ENCODE measurements around the gene RAP1GAP. TPM values are rescaled to one million over a fixed set of nuclear protein-coding genes. Genes with fewer than 3 reads are reported as not detected.

The RAP1GAP gene
- total and polyA plus RNA-seq, 9 of the 15 experiments (the other 6 are each of a cell fraction or from before 2014, with no cell fraction given) = 0.29 to 30.2 (median 19.2) TPM

DNA sequence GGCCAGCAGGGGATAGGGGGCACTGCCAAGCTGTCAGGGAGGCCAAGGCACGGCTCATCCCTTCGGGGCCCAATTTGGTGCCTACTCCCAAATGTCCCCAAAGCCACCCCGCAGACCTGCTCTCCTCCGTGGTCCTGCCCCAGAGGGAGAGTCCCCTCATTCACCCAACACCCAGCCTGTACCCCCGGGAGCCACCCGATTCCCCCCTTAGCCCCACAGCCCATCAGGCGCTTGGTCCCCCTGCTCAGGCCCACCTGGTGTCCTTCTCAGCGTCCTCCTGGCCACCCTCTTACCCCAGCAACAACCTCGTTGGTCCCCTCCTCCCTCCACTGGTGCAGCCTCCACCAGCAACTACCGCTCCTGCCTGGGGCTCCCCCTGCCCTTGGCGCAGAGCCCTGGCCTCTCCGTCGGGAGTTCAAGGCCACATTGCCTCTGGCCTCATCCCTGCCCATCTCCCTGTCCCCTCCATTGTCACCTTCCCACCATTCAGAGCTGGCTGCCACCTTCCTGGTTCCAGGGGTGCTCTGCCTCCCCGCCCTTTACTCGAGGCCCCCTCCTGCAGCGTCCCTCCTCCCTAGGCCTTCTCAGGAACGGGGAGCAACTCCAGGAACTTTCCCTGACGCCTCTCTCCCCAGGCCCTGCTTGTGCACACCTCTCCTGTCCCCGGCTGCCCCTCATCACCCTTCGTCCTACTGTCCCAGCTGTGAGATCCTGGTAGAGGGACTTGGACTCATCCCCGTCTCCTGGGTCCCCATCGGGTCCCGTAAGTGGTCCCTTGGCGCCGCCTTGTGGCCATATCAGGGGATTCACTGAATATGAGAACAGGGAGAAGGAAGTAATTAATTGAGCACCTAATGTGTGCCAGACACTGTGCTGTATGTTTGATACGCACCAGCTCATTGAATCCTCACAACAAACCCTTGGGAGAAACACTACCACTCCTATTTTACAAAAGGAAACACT is 73.9 kb downstream of the RAP1GAP start (continued):
- TF ChIP-seq, protein P1, sequence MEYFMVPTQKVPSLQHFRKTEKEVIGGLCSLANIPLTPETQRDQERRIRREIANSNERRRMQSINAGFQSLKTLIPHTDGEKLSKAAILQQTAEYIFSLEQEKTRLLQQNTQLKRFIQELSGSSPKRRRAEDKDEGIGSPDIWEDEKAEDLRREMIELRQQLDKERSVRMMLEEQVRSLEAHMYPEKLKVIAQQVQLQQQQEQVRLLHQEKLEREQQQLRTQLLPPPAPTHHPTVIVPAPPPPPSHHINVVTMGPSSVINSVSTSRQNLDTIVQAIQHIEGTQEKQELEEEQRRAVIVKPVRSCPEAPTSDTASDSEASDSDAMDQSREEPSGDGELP (CRISPR knock-in tag; IDR thresholded peaks at IDR 0.05; ENCODE audit: borderline replicate concordance) = peak; percentile 59; the same call in 1 of the 2 replicates
- TF ChIP-seq DMBX1 (CRISPR knock-in tag; IDR thresholded peaks at IDR 0.05; ENCODE audit: borderline replicate concordance) (peak; percentile 32; the same call in 1 of the 2 replicates), TFE3 (CRISPR knock-in tag; IDR thresholded peaks at IDR 0.05) (no peak), CREB1 (IDR thresholded peaks at IDR 0.05) (no peak), CREB1 (CRISPR knock-in tag; IDR thresholded peaks at IDR 0.05) (0 out of 2 replicates have a peak, but pooled peaks have one; percentile 20), MYC (IDR thresholded peaks at IDR 0.05; ENCODE audit: low read depth, low read length) (no peak), MYC (CRISPR knock-in tag; IDR thresholded peaks at IDR 0.05; ENCODE audit: borderline replicate concordance, low read depth) (0 out of 2 replicates have a peak, but pooled peaks have one; percentile 9), SUPT5H (IDR thresholded peaks at IDR 0.05) (0 out of 2 replicates have a peak, but pooled peaks have one; percentile 37), ETV1 (tag; conservative IDR thresholded peaks at IDR 0.05; ENCODE audit: low read depth) (peak; percentile 62), POLR2B (IDR thresholded peaks at IDR 0.05; ENCODE audit: low read depth, partially characterized antibody) (peak; percentile 32), SPI1 (IDR thresholded peaks at IDR 0.05; ENCODE audit: borderline replicate concordance, low read depth, low read length) (no peak), RAD21 (CRISPR knock-in tag; conservative IDR thresholded peaks at IDR 0.05 in 1 of 2, IDR thresholded peaks at IDR 0.05 in 1 of 2) (peak; percentile 72 to 90), ZBTB9 (CRISPR knock-in tag; IDR thresholded peaks at IDR 0.05) (no peak), KDM4B (IDR thresholded peaks at IDR 0.05; ENCODE audit: borderline replicate concordance in 2 of 2, low read depth in 1 of 2) (no peak), THRB (CRISPR knock-in tag; conservative IDR thresholded peaks at IDR 0.05) (no peak), ZBTB8A (IDR thresholded peaks at IDR 0.05; ENCODE audit: partially characterized antibody) (no peak), ZC3H4 (CRISPR knock-in tag; IDR thresholded peaks at IDR 0.05; ENCODE audit: borderline replicate concordance) (0 out of 2 replicates have a peak, but pooled peaks have one; percentile 36), ARHGAP35 (IDR thresholded peaks at IDR 0.05; ENCODE audit: partially characterized antibody) (peak; percentile 18), JUND (IDR thresholded peaks at IDR 0.05; ENCODE audit: borderline replicate concordance, low read depth, low read length) (peak; percentile 43; the same call in 1 of the 2 replicates), JUND (tag; IDR thresholded peaks at IDR 0.05; ENCODE audit: borderline replicate concordance, low read depth, low read length) (no peak; the same call in 2 of the 3 replicates)

Measured in K562 (cell line).